H1 (cell line): Measurements from ENCODE around the gene GTSE1. TPM values are rescaled to one million over a fixed set of nuclear protein-coding genes. Genes with fewer than 3 reads are reported as not detected.

Experiments
- CREB1 ChIP-seq: IDR thresholded peaks from 2 replicates; pipeline ENCODE4 v1.6.1; 2012; ENCODE audit warnings: inconsistent platforms
- EZH2 ChIP-seq: fragments of 200-600 bp; sonication (generic); IDR thresholded peaks from 2 replicates; pipeline ENCODE4 v1.7.1; 2012; ENCODE audit warnings: low read depth, mild to moderate bottlenecking, moderate library complexity, low read length, inconsistent platforms; ENCODE audit not compliant: severe bottlenecking
- HDAC6 ChIP-seq: IDR thresholded peaks from one replicate; pipeline ENCODE4 v1.7.1; 2012; ENCODE audit warnings: low read depth, mild to moderate bottlenecking, inconsistent platforms, low read length, moderate library complexity
- JUND ChIP-seq: IDR thresholded peaks from 2 replicates; pipeline ENCODE4 v1.6.1; 2011; ENCODE audit warnings: mild to moderate bottlenecking, improper control_type of control experiment, low read length
- PHF8 ChIP-seq: fragments of 200-600 bp; sonication (generic); conservative IDR thresholded peaks from 2 replicates; pipeline ENCODE4 v1.7.1; 2012; ENCODE audit warnings: low read depth, mild to moderate bottlenecking, inconsistent platforms, low read length, moderate library complexity
- RNF2 ChIP-seq: fragments of 200-900, 300-1000 bp; sonication (generic); IDR thresholded peaks from 2 replicates; pipeline ENCODE4 v1.7.1; 2016; ENCODE audit warnings: borderline replicate concordance, low read depth, mild to moderate bottlenecking, antibody characterized with exemption, low read length; ENCODE audit not compliant: poor library complexity, severe bottlenecking; ENCODE audit errors: missing control alignments
- SAP30 ChIP-seq: fragments of 300-600 bp; sonication (generic); IDR thresholded peaks from 2 replicates; pipeline ENCODE4 v1.7.1; 2012; ENCODE audit warnings: low read length, moderate library complexity, mild to moderate bottlenecking, inconsistent platforms; ENCODE audit not compliant: insufficient read depth, insufficient replicate concordance
- TBP ChIP-seq: IDR thresholded peaks from 2 replicates; pipeline ENCODE4 v1.6.1; 2011; ENCODE audit warnings: low read depth, low read length, improper control_type of control experiment
- TCF12 ChIP-seq: IDR thresholded peaks from 2 replicates; pipeline ENCODE4 v1.6.1; 2011; ENCODE audit warnings: low read depth, mild to moderate bottlenecking, low read length
- polyA plus RNA-seq, 7 experiments: library from polyadenylated mRNA; depleted of rRNA in 3 of 7; stranded (reverse) in 5 of 7; unstranded in 2 of 7; fragments of >200 nt in 5 of 7; fragments of 200-250 nt in 2 of 7; gene quantifications; 1 replicate in 5 of 7; 2 replicates in 1 of 7; 4 replicates in 1 of 7; pipeline versions ENCODE4 v1.2.1 to v1.2.3, GENCODE V29; 2011 to 2013; ENCODE audit warnings: missing spikeins in 2 of 7, mixed read lengths in 2 of 7
- total RNA-seq: library from RNA; stranded (reverse); fragmentation: NEBNext Ultra II Directional; extraction: Animal tissue kit (Norgen Biotek cat#: 25700); gene quantifications from 2 replicates; pipeline ENCODE4 v1.2.1, GENCODE V29; 2021
- TF ChIP-seq, protein P1 (sequence below): fragments of 300-600 bp; sonication (generic); IDR thresholded peaks from 2 replicates; pipeline ENCODE4 v1.7.1; 2012; ENCODE audit warnings: low read length, moderate library complexity, mild to moderate bottlenecking, inconsistent platforms; ENCODE audit not compliant: insufficient replicate concordance

The GTSE1 gene
- total and polyA plus RNA-seq, 2 of the 8 experiments (the other 6 are each of a cell fraction or from before 2014, with no cell fraction given): 17.5 to 38.6 TPM

GRCh38 chr22:46280063-46280817, 16.4 kb upstream of the GTSE1 start (continued):
- TF ChIP-seq, protein P1, sequence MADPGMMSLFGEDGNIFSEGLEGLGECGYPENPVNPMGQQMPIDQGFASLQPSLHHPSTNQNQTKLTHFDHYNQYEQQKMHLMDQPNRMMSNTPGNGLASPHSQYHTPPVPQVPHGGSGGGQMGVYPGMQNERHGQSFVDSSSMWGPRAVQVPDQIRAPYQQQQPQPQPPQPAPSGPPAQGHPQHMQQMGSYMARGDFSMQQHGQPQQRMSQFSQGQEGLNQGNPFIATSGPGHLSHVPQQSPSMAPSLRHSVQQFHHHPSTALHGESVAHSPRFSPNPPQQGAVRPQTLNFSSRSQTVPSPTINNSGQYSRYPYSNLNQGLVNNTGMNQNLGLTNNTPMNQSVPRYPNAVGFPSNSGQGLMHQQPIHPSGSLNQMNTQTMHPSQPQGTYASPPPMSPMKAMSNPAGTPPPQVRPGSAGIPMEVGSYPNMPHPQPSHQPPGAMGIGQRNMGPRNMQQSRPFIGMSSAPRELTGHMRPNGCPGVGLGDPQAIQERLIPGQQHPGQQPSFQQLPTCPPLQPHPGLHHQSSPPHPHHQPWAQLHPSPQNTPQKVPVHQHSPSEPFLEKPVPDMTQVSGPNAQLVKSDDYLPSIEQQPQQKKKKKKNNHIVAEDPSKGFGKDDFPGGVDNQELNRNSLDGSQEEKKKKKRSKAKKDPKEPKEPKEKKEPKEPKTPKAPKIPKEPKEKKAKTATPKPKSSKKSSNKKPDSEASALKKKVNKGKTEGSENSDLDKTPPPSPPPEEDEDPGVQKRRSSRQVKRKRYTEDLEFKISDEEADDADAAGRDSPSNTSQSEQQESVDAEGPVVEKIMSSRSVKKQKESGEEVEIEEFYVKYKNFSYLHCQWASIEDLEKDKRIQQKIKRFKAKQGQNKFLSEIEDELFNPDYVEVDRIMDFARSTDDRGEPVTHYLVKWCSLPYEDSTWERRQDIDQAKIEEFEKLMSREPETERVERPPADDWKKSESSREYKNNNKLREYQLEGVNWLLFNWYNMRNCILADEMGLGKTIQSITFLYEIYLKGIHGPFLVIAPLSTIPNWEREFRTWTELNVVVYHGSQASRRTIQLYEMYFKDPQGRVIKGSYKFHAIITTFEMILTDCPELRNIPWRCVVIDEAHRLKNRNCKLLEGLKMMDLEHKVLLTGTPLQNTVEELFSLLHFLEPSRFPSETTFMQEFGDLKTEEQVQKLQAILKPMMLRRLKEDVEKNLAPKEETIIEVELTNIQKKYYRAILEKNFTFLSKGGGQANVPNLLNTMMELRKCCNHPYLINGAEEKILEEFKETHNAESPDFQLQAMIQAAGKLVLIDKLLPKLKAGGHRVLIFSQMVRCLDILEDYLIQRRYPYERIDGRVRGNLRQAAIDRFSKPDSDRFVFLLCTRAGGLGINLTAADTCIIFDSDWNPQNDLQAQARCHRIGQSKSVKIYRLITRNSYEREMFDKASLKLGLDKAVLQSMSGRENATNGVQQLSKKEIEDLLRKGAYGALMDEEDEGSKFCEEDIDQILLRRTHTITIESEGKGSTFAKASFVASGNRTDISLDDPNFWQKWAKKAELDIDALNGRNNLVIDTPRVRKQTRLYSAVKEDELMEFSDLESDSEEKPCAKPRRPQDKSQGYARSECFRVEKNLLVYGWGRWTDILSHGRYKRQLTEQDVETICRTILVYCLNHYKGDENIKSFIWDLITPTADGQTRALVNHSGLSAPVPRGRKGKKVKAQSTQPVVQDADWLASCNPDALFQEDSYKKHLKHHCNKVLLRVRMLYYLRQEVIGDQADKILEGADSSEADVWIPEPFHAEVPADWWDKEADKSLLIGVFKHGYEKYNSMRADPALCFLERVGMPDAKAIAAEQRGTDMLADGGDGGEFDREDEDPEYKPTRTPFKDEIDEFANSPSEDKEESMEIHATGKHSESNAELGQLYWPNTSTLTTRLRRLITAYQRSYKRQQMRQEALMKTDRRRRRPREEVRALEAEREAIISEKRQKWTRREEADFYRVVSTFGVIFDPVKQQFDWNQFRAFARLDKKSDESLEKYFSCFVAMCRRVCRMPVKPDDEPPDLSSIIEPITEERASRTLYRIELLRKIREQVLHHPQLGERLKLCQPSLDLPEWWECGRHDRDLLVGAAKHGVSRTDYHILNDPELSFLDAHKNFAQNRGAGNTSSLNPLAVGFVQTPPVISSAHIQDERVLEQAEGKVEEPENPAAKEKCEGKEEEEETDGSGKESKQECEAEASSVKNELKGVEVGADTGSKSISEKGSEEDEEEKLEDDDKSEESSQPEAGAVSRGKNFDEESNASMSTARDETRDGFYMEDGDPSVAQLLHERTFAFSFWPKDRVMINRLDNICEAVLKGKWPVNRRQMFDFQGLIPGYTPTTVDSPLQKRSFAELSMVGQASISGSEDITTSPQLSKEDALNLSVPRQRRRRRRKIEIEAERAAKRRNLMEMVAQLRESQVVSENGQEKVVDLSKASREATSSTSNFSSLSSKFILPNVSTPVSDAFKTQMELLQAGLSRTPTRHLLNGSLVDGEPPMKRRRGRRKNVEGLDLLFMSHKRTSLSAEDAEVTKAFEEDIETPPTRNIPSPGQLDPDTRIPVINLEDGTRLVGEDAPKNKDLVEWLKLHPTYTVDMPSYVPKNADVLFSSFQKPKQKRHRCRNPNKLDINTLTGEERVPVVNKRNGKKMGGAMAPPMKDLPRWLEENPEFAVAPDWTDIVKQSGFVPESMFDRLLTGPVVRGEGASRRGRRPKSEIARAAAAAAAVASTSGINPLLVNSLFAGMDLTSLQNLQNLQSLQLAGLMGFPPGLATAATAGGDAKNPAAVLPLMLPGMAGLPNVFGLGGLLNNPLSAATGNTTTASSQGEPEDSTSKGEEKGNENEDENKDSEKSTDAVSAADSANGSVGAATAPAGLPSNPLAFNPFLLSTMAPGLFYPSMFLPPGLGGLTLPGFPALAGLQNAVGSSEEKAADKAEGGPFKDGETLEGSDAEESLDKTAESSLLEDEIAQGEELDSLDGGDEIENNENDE: no peak
- TF ChIP-seq HDAC6 (no peak), CREB1 (no peak), JUND (no peak), EZH2 (no peak), RNF2 (no peak), PHF8 (no peak), TBP (no peak), SAP30 (no peak), TCF12 (no peak)
